Body of pancreas (tissue), 4 donors: ENCODE measurements around the gene CYTH3. TPM values are rescaled to one million over a fixed set of nuclear protein-coding genes. Genes with fewer than 3 reads are reported as not detected.
A peak's percentile ranks its signal among the peaks of the same experiment; 100 is the strongest.

ENCODE experiments used
- ATAC-seq: fragments of 150-250 bp; one replicate; pipeline ENCODE4 v1.9.1; 2016
- DNase-seq, 4 donors: peaks; one replicate each; pipeline ENCODE4 v3.0.0-alpha.2; 2019
- H3K27ac ChIP-seq, 4 donors: fragments of 200-600 bp; sonication (generic); 1 replicate in 3 of 4; 2 replicates in 1 of 4; pipeline versions ENCODE4 v1.5.1 to v1.6.1; 2016 to 2019; ENCODE audit warnings: mild to moderate bottlenecking in 1 of 4, mixed read lengths in 1 of 4, moderate library complexity in 1 of 4
- H3K27me3 ChIP-seq, 2 donors: fragments of 200-600 bp; sonication (generic); one replicate each; pipeline ENCODE4 v1.6.0; 2016; ENCODE audit warnings: mild to moderate bottlenecking in 1 of 2
- H3K36me3 ChIP-seq, 2 donors: fragments of 200-600 bp; sonication (generic); replicated peaks in 1 of 2; 2 replicates each; pipeline ENCODE4 v1.5.1; 2016; ENCODE audit warnings: low read depth in 2 of 2; ENCODE audit not compliant: insufficient read depth in 1 of 2
- H3K4me1 ChIP-seq: fragments of 200-600 bp; sonication (generic); one replicate; pipeline ENCODE4 v1.6.0; 2016
- H3K4me3 ChIP-seq, 2 donors: fragments of 200-600 bp; sonication (generic); 1 replicate in 1 of 2; 2 replicates in 1 of 2; pipeline ENCODE4 v1.5.1; 2016 to 2019
- H3K9me3 ChIP-seq, 3 donors: fragments of 200-600 bp; sonication (generic); 1 replicate in 2 of 3; 2 replicates in 1 of 3; pipeline ENCODE4 v1.5.1; 2016
- CTCF ChIP-seq, 7 experiments: fragments of 450-650 bp in 4 of 7; fragments of 200-600 bp in 3 of 7; sonication (generic) in 3 of 7; IDR thresholded peaks; one replicate each; pipeline ENCODE4 v1.5.1; 2016 to 2019; ENCODE audit warnings: antibody characterized with exemption in 7 of 7
- POLR2A ChIP-seq, 3 donors: fragments of 450-650 bp; IDR thresholded peaks; one replicate each; pipeline ENCODE4 v1.6.1; 2016; ENCODE audit warnings: antibody characterized with exemption in 3 of 3, mild to moderate bottlenecking in 2 of 3
- WGBS, 2 donors: methylation state at CpG; one replicate each; pipeline ENCODE4 v1.1.5; 2017; 5-methylcytosine and 5-hydroxymethylcytosine counted together
- intact Hi-C: fragments of 100-400 bp; cut with DNase I; formaldehyde crosslinking; loops from one replicate; pipeline ENCODE4 v1.15.1; 2023
- total RNA-seq, 2 donors: library from RNA; depleted of rRNA; stranded (reverse); fragments of >200 nt; gene quantifications; one replicate each; pipeline ENCODE4 v1.1.0, GENCODE V29; 2016

The CYTH3 gene
- total RNA-seq, 2 donors from 2014 or later = 14.0 to 18.8 TPM

DNA sequence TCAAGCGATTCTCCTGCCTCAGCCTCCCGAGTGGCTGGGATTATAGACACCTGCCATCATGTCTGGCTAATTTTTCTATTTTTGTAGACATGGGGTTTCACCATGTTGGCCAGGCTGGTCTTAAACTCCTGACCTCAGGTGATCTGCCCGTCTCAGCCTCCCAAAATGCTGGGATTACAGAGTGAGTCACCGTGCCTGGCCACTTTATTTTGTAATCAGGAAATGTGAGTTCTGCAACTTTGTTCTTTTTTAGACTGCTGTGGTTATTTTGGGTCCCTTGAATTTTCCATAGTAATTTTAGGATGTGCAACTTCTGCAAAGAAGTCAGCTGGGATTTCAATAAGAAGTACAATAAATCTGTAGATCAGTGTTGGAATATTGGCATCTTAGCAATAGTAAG is 96.8 kb downstream of the CYTH3 start:
- WGBS, 2 donors = 78 to 80% methylated on average over 4 of the region's 4 CpGs
- no peak for ATAC-seq
- no peak overlapping the region for H3K27ac ChIP-seq

DNA sequence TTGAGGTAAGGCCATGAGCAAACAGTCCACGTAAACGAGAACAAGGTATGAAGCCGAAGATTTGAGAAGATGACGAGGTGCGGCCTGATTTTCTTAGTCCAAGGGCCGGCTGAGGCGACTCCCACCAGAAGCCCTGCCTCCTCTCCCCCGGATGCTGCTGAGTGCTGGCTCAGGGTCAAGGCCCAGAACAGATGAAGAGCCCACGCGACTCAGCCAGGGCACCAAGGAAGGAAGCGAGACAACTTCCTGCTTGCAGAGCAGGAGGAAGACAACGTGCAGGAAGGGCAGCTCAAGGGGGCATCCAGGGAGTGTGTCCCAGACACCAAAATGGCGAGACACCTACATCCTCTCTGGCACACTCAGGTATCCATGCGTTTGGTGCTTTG is 99.5 kb downstream of the CYTH3 start:
- Histone ChIP-seq H3K36me3 (no peaks in the 10 kb centered on the region), H3K27ac (no peak overlapping the region), H3K4me3 (no peak overlapping the region), H3K27me3 (no peaks in the 10 kb centered on the region), H3K9me3 (no peaks in the 10 kb centered on the region), H3K4me1 (peaks cover 4% of the 10 kb centered on the region)
- intact Hi-C loops = no loop called here
- TF ChIP-seq CTCF (IDR thresholded peaks at IDR 0.05) = no peak
- no peak for TF ChIP-seq POLR2A (IDR thresholded peaks at IDR 0.05)
- 78 to 80% methylated on average over 14 of the region's 14 CpGs for WGBS, 2 donors
- ATAC-seq (no peak), DNase-seq (no peak)

More for the DNA sequence above, 96.8 kb downstream of the CYTH3 start:
- intact Hi-C loops = no loop called here
- Histone ChIP-seq H3K4me3 (no peak overlapping the region), H3K27me3 (no peaks in the 10 kb centered on the region), H3K9me3 (no peaks in the 10 kb centered on the region), H3K4me1 (peaks cover 16% of the 10 kb centered on the region), H3K36me3 (no peaks in the 10 kb centered on the region)
- TF ChIP-seq CTCF (IDR thresholded peaks at IDR 0.05) (no peak), POLR2A (IDR thresholded peaks at IDR 0.05) (no peak)
- DNase-seq = peak in 1 of 4 donors; percentile 47

- ATAC-seq (no peak), DNase-seq (no peak)
- Histone ChIP-seq H3K9me3 (no peaks in the 10 kb centered on the region), H3K27me3 (no peaks in the 10 kb centered on the region), H3K4me1 (no peaks in the 10 kb centered on the region), H3K36me3 (no peaks in the 10 kb centered on the region), H3K4me3 (no peak overlapping the region), H3K27ac (no peak overlapping the region)
- intact Hi-C loops = no loop called here
- TF ChIP-seq CTCF (IDR thresholded peaks at IDR 0.05) (no peak), POLR2A (IDR thresholded peaks at IDR 0.05) (no peak)
- WGBS, 2 donors = 87 to 94% methylated on average over 16 to 20 of the region's 20 CpGs
These were observed 100.1 kb downstream of the CYTH3 start for GRCh38 chr7:6172224-6172909.

DNA sequence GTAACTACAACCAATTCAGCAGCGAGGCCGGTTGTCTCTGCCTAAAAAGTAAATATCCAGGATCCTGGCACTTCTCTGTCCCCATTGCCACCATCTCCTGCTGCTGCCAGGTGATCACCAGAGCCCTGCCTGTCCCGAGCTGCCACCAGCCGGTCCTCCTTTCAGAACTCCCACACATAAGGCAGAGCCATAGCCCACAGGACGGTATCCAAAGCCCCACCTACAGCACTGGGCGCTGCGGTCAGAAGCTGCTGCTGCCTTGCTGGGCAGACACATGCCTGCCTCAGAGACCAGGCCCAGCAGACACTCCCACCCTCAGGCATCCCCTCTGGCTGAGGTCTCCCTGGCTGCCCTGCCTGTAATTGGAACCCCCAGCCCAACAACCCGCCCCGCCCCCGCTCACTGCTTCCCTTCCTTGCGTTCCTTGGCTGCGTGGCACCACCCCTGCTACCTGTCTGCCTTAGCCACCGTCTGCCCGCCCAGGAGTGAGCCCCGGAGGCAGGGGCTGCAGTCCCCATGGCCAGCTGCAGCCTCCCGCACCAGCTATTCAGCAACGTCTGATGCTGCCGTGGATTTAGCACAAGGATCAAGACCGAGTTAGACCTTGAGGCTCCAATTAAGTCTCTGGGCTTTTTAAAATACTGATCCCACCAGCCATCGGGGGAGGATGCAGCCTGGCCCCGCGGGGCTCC is 100.7 kb downstream of the CYTH3 start:
- Histone ChIP-seq H3K4me1 (no peaks in the 10 kb centered on the region), H3K36me3 (no peaks in the 10 kb centered on the region), H3K9me3 (no peaks in the 10 kb centered on the region), H3K4me3 (no peak overlapping the region), H3K27me3 (no peaks in the 10 kb centered on the region), H3K27ac (no peak overlapping the region)
- no peak for ATAC-seq
- intact Hi-C loops = no loop called here
- no peak for DNase-seq
- 83 to 88% methylated on average over 16 to 22 of the region's 22 CpGs for WGBS, 2 donors
- TF ChIP-seq CTCF (IDR thresholded peaks at IDR 0.05) = no peak
- no peak for TF ChIP-seq POLR2A (IDR thresholded peaks at IDR 0.05)
